ENCODE data around the gene IDH3A.

IDH3A gene

DNA sequence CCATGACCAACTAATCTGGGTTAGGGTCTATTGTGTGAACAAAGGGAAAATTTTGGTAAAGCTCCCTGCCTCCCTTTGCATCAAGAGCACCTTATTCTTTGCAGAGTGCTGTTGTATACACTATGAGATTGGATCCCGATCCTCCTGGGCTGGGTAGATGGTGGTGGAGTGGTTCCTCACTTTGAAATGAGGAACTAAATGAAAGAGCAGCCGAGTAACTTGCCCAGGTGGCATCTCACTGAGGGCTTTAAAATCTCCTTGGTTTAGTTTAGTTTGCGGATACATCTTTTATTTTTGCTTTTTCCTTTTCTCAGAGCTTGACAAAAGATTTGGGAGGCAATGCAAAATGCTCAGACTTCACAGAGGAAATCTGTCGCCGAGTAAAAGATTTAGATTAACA, 19.4 kb downstream of the IDH3A start:
- no peak for DNase-seq

DNA sequence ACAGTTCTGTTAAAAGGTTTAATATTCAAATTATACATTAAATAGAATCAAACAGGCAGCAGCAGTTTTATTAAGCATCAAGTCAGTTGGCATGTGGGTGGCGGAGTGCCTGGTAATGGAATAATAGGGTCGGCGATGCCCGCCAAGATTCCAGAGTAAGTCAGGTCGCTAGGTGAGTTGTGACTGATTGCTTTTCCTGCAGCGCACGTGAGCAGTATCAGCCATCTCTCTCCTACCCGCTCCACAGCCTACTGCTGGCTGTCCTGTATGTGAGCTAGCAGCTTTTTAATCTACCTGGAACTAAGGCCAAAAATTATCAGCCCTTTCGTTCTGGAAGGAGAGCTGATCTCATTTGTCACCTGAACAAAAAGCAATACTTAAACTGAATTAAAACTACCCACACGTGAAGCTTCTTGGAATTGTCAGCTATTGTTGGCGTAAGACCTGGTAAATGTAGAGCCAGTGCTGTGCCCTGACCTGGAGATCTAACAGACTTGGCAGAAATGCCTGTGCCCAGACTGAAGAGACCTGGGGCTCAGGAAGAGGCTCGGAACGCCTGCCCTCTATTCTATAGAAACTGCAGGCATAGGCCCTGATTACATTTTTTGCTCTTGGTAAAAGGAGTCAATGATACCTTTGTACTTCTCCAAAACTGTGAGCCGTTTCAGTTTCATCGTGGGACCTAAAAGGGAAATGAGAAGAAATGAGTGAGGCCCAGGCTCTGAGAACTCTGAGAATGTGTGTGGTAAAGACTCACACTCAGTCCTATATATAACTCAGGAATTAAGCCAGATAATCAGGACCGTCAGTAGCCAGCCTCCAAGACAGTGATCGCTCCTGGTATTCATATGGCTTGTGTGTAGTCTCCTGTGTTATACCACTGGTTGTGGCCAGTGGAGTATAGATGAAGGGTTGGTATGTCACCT, 21.9 kb downstream of the IDH3A start:
- no peak for DNase-seq

DNA sequence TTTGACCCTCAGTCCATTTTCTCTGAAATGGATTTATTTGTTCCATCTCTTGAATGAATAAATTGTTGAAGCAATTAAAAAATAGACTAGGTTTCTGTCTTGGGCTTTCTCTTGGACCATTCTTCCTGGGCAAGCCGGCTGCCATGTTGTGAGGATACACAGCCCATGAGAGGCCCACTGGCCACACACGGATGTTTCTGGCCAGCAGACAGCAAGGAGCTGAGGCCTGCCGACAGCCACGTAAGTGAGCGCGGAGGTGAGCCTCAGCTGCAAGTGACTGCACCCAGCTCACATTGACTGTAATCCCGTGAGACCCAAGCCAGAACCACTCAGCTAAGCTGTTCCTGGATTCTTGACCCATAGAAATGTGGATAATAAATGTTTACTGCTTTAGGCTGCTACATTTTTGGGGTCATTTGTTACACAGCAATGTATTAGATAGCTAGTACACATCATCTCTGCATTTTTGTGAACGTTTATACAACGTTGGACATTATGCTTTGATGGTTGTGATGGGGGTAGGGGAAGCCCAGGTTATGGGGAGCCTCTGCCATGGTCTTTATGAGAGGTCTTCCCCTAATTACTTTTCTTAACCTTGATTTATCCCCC, 22.8 kb downstream of the IDH3A start:
- DNase-seq = no peak

DNA sequence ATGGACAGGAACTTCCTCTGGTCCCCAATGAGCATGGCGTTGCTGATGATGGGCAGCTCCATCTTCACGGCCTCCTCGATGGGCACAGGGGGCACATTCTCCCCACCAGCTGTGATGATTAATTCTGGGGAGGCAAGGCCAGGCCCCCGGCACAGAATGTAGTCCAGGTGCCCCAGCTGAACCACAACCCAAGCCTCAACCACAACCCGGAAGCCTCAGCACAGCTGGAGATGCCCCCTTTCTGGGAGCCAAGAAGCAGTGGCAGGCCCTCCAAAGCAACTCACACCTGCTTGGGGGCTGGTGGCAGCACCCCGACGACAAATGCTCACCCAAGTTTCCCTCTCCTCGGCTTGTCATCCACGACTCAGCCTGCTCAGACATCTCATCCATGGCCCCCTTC, 25.2 kb downstream of the IDH3A start:
- no peak for DNase-seq

DNA sequence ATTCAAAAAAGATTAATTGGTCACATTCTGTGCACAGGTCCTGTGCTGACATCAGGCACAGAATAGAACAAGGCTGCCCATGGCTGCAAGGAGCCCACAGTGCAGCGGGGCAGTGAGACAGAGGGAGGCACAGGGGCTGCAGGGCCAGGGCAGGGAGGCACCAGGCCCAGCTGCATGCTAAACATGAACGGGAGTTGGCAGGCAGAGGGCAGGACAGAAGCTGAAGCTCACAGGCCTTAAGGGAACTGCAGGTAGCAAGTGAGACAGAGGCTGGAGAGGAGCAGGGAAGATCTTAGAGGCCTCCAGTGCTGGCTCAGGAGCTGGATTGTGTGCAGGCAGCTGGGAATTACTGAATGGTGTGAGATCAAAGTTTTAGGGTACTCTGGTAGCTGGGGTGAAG, 26.2 kb downstream of the IDH3A start:
- DNase-seq = no peak

DNA sequence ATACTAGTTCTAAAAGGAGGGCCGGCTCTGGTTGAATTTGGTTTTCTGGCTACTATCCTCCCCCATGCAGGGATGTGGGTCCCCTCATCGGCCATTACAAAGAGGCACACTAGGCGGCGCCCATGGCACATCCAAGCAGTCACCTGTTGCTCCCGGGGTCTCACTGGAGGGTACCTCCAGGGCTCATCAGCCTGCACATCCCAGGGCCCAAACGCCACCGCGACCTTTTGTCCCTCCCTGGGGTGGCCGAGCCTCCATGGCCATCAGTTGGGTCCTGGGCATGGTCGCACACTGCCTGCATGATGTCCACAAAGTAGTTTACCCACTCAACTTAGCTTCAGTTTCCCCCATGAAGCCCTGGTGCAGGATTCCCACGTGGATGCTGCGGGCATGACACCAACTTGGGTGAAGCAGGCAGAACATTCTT, 28.3 kb downstream of the IDH3A start:
- DNase-seq = peak; percentile 22

DNA sequence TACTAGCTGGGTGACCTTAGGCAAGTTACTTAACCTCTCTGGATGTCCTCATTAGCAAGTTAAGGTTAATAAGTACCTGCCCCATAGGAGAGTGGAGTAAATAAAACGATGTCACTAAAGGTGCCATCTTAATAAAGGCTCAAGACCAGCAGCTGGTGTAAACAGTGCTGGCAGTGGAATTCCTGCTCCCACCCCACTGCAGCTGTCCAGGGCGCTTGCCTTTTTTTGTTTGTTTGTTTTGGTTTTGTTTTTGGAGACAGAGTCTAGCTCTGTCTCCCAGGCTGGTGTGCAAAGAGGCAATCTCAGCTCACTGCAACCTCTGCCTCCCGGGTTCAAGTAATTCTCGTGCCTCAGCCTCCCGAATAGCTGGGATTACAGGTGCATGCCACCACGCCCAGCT, 28.9 kb downstream of the IDH3A start:
- DNase-seq = no peak

DNA sequence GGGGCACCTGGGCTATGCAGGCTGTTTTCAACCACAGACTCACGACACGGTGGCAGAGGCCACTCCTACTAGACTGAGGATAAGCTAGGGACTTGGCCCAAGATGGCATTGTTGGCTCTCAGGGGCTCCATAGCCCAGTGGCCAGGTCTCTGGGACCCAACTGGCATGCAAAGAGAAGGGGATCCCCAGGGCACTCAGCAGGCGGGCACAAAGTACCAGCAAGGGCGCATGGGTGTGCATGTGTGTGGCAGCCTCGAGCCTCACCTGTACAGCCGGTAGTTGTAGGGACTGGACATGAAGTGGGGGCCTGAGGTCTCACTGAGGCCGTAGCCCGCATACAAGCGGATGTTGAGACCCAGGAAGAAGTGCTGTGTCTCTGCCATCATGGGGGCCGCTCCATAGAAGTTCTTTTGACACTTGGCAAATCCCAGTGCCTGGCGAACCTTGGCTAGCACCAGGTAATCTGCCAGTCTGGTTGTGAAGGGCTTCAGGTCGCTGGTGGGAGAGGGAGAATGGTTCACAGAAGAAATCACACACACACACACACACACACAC, 30.2 kb downstream of the IDH3A start:
- DNase-seq = no peak

DNA sequence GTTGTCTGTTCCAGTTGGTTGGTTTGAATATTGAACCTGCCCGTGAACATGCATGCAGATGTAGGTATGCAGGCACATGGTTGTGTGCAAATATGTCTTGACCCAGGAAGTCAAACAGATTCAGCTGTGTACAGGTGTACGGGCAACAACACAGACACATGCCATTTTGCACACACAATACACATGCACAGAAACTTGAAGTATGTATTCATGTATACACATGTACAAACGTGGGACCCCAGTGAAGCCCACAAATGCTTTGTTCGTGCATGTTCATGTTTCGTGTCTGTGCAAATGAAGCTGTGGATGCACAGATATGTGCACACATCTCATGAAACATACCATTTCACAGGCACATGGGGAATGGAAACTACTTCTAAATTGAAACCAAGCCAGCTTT, 30.7 kb downstream of the IDH3A start:
- DNase-seq = no peak

DNA sequence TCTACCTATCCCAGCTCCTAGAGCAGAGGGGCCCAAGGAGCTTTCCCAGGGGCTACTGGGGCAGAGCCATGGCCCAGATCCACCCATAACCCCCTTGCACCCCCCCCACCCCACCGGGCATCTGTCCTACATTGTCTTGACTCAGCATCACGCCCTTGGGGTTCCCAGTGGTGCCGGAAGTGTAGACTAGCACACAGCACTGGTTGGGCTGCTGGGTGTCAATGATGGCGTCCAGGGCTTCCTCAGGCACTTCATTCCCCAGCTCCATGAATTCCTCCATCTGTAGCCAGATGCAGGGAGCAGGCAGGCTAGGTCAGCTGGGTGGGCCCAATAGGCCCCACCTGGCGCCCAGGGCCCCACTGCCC, 33.2 kb downstream of the IDH3A start:
- no peak for DNase-seq

DNA sequence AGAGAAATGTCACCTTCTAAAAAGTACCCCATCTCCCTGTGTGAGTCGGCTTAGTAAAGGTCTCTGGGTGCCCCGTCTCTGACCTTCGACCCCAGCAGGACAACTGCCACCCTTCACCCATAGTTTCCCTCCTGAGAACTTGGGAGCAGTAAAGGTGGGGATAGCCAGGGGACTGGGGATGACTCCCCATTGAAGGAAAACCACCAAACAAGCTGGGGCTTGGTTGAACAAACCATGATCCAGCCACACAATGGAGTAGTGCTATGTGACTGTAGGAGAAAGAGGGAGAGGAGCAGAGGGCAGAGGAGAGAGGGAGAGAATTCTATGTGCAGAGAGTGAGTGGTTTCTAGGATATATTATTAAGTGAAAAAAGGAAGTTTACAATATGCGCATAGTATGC, 33.7 kb downstream of the IDH3A start:
- DNase-seq = no peak

DNA sequence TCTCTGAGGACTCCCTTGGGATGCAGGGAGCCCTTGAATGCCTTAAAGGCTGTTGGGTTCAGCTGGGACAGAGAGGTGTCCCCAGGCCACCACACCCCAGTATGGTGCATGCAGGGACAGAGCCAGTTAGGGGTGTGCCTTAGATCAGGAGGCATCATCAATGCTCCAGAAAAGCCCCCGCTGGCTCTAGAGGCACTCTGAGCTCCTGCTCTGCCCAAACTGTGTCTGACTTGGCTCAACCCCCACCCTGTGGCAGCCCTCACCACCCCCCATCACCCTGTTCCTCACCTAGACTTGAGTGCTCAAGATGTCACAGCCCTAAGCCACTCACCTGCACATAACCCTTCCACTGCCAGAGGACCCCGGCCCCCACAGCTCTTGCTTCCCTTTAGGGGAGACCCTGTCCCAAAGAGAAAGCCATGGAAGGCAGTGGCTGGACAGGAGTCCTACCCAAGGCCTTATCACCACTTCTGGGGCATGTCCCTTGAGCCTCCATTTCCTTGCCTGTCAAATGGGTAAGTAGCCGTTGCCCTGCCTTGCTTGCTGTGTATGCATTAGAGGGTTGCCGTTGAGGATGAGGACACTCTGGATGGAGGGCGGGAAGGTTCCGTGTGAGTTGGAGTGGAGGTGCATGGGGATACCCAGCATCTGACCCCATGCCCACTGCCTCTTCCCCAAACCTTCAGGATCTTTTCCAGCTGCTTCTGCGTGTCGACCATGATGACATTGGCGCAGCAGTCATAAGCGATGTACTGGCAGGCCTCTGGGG, 43.8 kb downstream of the IDH3A start:
- no peak for DNase-seq

DNA sequence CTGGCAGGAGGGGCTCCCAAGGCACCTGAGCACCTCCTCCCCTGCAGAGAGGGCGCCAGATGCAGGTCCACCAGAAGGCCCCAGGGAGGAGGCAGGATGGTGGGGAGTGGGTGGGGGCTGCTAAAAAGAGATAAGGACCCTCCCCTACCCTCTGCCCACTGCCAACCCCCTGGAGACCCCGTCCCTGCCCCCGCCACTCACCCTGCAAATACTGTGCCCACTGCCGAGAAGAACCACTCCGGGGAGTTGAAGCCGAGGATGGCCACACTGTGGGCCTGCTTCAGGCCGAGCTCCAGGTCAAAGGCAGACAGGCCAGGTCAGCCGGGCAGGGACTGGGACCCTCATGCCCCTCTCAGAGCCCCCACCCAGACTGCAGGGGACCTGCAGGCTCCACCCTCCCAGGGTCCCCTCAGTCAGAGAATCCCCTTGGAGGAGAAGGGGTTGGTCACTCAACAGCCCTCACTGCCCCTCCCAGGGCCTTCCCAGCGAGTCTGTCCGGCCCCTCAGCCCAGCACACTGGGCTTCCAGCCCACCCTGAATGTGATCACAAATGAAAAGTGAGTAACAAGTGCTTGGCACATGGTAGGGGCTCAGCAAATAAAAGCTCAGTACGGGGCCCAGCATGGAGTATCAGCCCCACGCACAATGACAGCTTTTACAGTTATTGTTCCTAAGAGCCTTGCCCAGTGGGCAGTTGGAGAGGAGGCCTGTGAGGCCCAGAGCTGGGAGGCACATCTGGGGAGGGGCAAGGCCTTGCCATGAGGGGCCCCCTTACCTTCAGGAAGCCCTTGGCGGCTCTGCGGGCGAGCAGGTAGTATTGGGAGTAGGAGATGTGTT, 44.8 kb downstream of the IDH3A start:
- DNase-seq = no peak

DNA sequence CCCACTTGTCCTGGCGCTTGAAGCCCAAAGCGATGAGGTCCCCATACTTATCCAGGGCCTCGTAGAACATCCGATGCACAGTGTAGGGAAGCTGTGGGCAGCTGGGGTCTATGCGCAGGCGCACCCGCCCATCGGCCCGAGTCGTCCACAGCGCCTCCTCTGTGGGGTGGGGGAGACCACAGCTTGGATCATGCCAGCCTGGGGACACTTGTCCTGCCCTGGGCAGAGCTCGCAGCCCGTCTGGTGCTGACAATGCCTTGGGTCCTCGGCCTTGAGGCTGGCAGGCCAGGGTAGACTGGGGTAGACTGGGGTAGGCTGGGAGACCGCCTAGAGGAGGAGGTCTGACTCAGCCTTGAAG, 45.4 kb downstream of the IDH3A start:
- no peak for DNase-seq

DNA sequence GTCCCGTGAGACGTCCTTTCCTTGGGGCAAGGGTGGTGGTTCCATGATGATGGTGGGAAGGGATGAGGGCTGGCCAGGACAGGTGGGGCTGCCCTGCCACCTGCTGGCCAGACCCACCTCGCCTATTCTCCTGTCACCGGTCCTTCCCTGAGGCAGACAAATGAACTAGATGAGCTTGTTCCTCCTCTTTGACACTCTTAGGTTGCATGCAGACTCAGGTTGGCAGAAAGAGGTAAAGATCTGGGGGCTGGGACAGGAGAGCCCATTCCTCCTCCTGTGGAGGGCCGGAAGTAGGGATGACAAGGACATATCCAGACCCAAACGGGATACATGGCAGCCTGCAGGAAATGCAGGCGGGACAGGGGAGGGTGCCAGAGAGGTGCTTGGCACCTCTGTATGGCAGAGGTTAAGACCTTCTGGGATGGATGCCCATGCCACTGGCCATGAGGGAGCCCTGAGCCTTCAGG, 46.6 kb downstream of the IDH3A start:
- DNase-seq = peak; percentile 51

DNA sequence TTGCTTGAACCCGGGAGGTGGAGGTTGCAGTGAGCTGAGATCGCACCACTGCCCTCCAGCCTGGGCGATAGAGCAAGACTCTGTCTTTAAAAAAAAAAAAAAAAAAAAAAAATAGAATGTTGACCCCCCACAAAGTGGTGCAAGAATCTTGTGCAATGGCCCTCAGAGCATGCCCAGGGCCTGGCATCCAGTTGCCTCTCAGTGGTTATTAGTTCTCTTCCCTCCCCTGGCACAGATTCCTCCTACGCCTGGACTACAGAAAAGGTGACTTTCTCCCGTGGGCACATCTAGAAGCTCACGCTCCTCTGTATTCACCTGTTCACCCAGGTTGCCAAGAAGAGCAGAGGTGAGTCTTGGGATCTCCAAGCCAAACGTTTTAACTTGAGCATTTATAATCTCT, 48.5 kb downstream of the IDH3A start:
- DNase-seq = no peak

DNA sequence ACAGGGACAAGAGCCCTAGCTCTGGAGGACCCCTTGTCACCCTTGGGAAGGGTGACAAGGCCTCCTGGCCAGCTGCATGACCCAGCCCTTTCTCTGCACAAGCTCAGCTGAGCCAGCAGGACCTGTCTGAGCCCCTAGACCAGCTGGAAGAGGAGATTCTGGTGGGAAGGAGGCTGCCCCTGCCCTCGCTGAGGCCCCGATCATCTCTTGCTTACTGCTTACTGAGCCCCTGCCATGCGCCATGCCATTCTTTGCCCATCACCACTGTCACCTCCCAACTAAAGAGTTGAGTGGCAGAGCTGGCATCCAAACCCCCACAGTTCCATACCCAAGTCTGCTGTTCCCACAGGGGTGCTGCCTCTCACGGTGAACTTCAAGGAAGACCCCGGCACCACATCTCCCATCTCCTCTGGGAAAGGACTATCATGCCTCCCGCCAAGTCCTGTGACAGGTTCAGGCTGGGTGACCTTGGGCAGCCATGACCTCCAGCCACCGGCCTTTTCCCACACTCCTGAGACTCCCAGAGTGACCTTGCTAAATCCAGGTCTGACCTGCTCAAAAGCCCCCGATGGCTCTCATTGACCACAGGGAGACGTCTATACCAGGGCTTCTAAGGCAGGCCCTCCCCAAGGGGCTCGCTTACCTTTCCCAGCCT, 51.2 kb downstream of the IDH3A start:
- DNase-seq = no peak

DNA sequence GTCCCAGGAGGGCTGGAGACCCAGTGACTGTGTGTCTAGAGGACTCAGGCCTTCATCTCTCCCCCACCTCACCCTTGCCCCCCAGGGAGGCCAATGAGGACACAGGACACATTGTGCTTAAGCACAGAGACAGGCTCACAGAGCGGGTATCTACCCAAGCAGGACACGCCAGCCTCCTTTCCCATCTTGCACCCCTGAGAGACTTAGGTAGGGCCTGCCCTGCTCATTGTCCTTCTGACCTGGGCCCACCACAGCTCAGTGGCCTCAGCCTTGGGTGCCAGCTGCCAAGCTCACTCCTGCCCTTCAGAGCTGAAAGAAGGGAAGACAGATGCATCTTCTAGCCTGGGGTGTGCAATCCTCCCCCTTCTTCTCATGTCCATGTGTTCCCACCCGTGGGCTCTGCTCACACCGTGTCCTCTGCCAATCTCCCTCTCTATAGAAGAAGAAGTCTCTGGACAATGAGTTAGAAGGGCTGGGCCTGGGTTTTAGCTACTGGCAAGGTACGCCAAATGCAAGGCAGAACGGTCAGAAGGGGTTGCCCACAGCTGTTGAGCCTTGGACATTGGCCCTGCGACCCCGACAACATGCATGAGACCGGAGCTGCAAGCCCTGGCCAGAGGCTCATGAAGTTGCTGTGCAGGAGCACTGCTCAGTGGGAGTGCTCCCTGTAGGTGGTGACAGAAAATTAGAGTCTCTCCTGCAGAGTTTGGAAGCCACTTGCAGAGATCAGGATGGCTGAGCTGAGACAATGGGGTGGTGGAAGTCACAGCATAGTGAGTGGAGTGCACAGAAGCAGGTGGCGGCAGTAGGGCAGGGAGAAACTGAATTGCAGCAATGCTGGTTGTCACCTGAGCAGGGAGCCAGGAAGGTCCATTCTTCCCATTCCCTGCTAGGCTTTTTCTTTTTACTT, 52.4 kb downstream of the IDH3A start:
- no peak for DNase-seq

DNA sequence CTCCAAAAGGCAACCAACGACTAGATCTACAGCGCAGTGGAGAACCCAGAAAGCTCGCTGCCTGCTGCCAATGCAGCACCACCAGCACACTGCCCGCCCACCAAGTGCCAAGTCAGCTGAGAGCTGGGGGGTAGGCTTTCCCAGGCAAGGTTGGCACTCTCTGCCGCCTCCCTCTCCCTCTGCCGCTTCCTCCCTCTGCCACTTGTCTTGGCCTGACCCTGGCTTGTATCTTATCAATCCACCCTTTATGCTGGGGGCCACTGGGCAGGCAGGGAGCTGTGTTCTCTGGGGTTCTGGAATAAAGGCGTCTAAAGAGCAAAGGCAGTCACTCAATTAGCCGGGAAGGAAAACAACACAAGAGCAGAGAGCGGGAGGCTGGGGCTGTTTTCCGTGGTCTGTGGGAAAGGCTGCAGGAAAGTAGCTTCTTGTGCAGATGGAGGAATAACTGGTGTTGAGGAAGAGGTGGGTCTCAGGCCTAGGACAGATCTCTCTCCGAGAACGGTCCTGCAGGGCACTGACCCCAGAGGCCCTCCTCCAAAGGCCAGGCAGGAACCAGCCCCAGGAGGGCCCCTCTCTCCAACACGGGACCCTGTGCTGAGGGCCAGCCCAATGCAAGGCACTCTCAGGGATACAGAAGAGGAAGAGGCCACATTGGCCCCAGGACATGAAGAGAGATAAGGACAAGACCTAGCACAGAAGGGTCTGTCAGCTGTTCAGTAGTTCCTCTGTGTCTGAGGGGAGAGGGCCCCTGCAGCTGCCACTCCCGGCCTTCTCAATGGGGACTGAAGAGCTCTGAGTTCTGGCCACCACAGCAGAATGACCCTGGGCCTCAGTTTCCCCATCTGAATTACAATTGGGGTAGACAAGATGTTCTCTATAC, 54.4 kb downstream of the IDH3A start:
- DNase-seq = no peak

All from stimulated activated CD4-positive, alpha-beta T cell treated with anti-CD3 and anti-CD28 coated beads, Interleukin-4, amount 100 ng/mL, for 1 hour (primary cell).